ENCODE results near the gene PBLD. TPM values are rescaled to one million over a fixed set of nuclear protein-coding genes. Genes with fewer than 3 reads are reported as not detected.
"Not testable (repeated sequence)": the region's sequence is repeated elsewhere in the genome, so short reads cannot be mapped to it uniquely, and the experiment has no call there.

Gene PBLD
- total RNA-seq, 1 donor from 2014 or later, result 9.8 TPM

- TF ChIP-seq CTCF (IDR thresholded peaks at IDR 0.05; ENCODE audit: unreplicated experiment), result no peak
- Mint-ChIP-seq H3K27ac (no peak overlapping the region), H3K4me1 (no peaks in the 10 kb centered on the region), H3K36me3 (no peaks in the 10 kb centered on the region), H3K27me3 (ENCODE audit: low read depth) (peaks cover 9% of the 10 kb centered on the region), H3K4me3 (no peak overlapping the region), H3K9me3 (no peaks in the 10 kb centered on the region)
- no peak for DNase-seq (ENCODE audit: low spot score in 2 of 2, unreplicated experiment in 2 of 2)
Measured at GRCh38 chr10:68251625-68252495, 80.9 kb downstream of the PBLD start.

GRCh38 chr10:68251151-68251550 lies 81.6 kb downstream of the PBLD start:
- Mint-ChIP-seq H3K9me3 (no peaks in the 10 kb centered on the region), H3K27ac (no peak overlapping the region), H3K4me3 (no peak overlapping the region), H3K36me3 (no peaks in the 10 kb centered on the region), H3K4me1 (no peaks in the 10 kb centered on the region), H3K27me3 (ENCODE audit: low read depth) (peaks cover 7% of the 10 kb centered on the region)
- no peak for DNase-seq (ENCODE audit: low spot score in 2 of 2, unreplicated experiment in 2 of 2)
- no peak for TF ChIP-seq CTCF (IDR thresholded peaks at IDR 0.05; ENCODE audit: unreplicated experiment)

- Mint-ChIP-seq H3K36me3 (no peaks in the 10 kb centered on the region), H3K9me3 (no peaks in the 10 kb centered on the region), H3K4me3 (no peak overlapping the region), H3K4me1 (no peaks in the 10 kb centered on the region), H3K27ac (no peak overlapping the region), H3K27me3 (ENCODE audit: low read depth) (peaks cover 3% of the 10 kb centered on the region)
- TF ChIP-seq CTCF (IDR thresholded peaks at IDR 0.05; ENCODE audit: unreplicated experiment), result no peak
- no peak for DNase-seq (ENCODE audit: low spot score in 2 of 2, unreplicated experiment in 2 of 2)
Measured at GRCh38 chr10:68249297-68249696, 83.4 kb downstream of the PBLD start.

- Mint-ChIP-seq H3K4me1 (no peaks in the 10 kb centered on the region), H3K27me3 (ENCODE audit: low read depth) (peaks cover 5% of the 10 kb centered on the region), H3K4me3 (no peak overlapping the region), H3K9me3 (no peaks in the 10 kb centered on the region), H3K27ac (no peak overlapping the region), H3K36me3 (no peaks in the 10 kb centered on the region)
- TF ChIP-seq CTCF (IDR thresholded peaks at IDR 0.05; ENCODE audit: unreplicated experiment), result no peak
- no peak for DNase-seq (ENCODE audit: low spot score in 2 of 2, unreplicated experiment in 2 of 2)
Measured at GRCh38 chr10:68247931-68248330, 84.8 kb downstream of the PBLD start.

- H3K27me3 Mint-ChIP-seq (ENCODE audit: low read depth); H3K4me3 Mint-ChIP-seq; H3K27ac Mint-ChIP-seq; H3K36me3 Mint-ChIP-seq; H3K4me1 Mint-ChIP-seq; H3K9me3 Mint-ChIP-seq; DNase-seq (ENCODE audit: low spot score in 2 of 2, unreplicated experiment in 2 of 2): not testable (repeated sequence)
Measured at GRCh38 chr10:68246397-68246796, 86.3 kb downstream of the PBLD start.

- H3K36me3 Mint-ChIP-seq, result no peaks in the 10 kb centered on the region
- no peaks in the 10 kb centered on the region for H3K4me1 Mint-ChIP-seq
- TF ChIP-seq CTCF (IDR thresholded peaks at IDR 0.05; ENCODE audit: unreplicated experiment), result no peak
- H3K9me3 Mint-ChIP-seq, result no peaks in the 10 kb centered on the region
- peaks cover 5% of the 10 kb centered on the region for H3K27me3 Mint-ChIP-seq (ENCODE audit: low read depth)
- H3K27ac Mint-ChIP-seq, result no peak overlapping the region
- no peak for DNase-seq (ENCODE audit: low spot score in 2 of 2, unreplicated experiment in 2 of 2)
- H3K4me3 Mint-ChIP-seq, result no peak overlapping the region
Measured at GRCh38 chr10:68242051-68242450, 90.7 kb downstream of the PBLD start.

Data from mesothelial cell of epicardium (in vitro differentiated cells).